CD4-positive, alpha-beta T cell (primary cell): ENCODE data around the gene NR2F1-AS1. TPM values are rescaled to one million over a fixed set of nuclear protein-coding genes. Genes with fewer than 3 reads are reported as not detected.

ENCODE experiments used
- ATAC-seq: fragments of 200-7000 bp; cut with Tn5 transposase; one replicate; pipeline ENCODE4 v1.10.0; 2022; ENCODE audit warnings: mild to moderate bottlenecking; ENCODE audit not compliant: poor library complexity
- CTCF ChIA-PET: fragments of 350-600 bp; sonication (Branson Sonifier 250); formaldehyde crosslinking; loops from one replicate; lab custom pipeline; 2021; ENCODE audit warnings: antibody characterized with exemption, inconsistent platforms; lab: Charles Lee
- POLR2A ChIA-PET: fragments of 350-600 bp; sonication (Branson Sonifier 250); formaldehyde crosslinking; loops from one replicate; lab custom pipeline; 2021; ENCODE audit warnings: antibody characterized with exemption, inconsistent platforms; lab: Charles Lee
- DNase-seq, 14 experiments: peaks; one replicate each; pipeline ENCODE4 v3.0.0-alpha.2; 2013 to 2020; ENCODE audit warnings: mixed read lengths in 2 of 14
- H3K27ac ChIP-seq, 2 donors: one replicate each; pipeline versions ENCODE4 v1.5.1 to v1.7.0; 2013; ENCODE audit warnings: low read length in 2 of 2, low read depth in 1 of 2, mild to moderate bottlenecking in 1 of 2
- H3K27me3 ChIP-seq, 2 experiments: 1 replicate in 1 of 2; 2 replicates in 1 of 2; pipeline versions ENCODE4 v1.6.1 to v1.7.0; 2013; ENCODE audit warnings: low read length in 2 of 2, control low read depth in 1 of 2, mild to moderate bottlenecking in 1 of 2, moderate library complexity in 1 of 2; ENCODE audit not compliant: insufficient read depth in 2 of 2, control insufficient read depth in 1 of 2
- H3K36me3 ChIP-seq: one replicate; pipeline ENCODE4 v1.6.1; 2013; ENCODE audit warnings: low read length, control low read depth; ENCODE audit not compliant: insufficient read depth
- H3K4me1 ChIP-seq: one replicate; pipeline ENCODE4 v1.6.1; 2013; ENCODE audit warnings: low read length, control low read depth; ENCODE audit not compliant: insufficient read depth
- H3K4me3 ChIP-seq: one replicate; pipeline ENCODE4 v1.5.1; 2013; ENCODE audit warnings: mild to moderate bottlenecking, low read length, moderate library complexity
- H3K9me3 ChIP-seq, 2 experiments: 1 replicate in 1 of 2; 2 replicates in 1 of 2; pipeline versions ENCODE4 v1.6.1 to v1.7.0; 2013; ENCODE audit warnings: low read length in 2 of 2, mild to moderate bottlenecking in 2 of 2, control low read depth in 1 of 2, moderate library complexity in 1 of 2; ENCODE audit not compliant: control insufficient read depth in 1 of 2, insufficient read depth in 1 of 2
- H3K27ac Mint-ChIP-seq: one replicate; pipeline ENCODE4 v1.8.0; 2020; ENCODE audit warnings: mixed read lengths
- H3K27me3 Mint-ChIP-seq: one replicate; pipeline ENCODE4 v1.8.0; 2021; ENCODE audit warnings: mixed read lengths
- H3K36me3 Mint-ChIP-seq: one replicate; pipeline ENCODE4 v1.8.0; 2021; ENCODE audit warnings: low read depth, mixed read lengths
- H3K4me1 Mint-ChIP-seq: one replicate; pipeline ENCODE4 v1.8.0; 2021; ENCODE audit warnings: low read depth, mixed read lengths
- H3K4me3 Mint-ChIP-seq: one replicate; pipeline ENCODE4 v1.8.0; 2020; ENCODE audit warnings: mild to moderate bottlenecking, mixed read lengths
- H3K9me3 Mint-ChIP-seq: one replicate; pipeline ENCODE4 v1.8.0; 2020; ENCODE audit warnings: mixed read lengths
- intact Hi-C, 2 experiments: fragments of 100-400 bp; cut with DNase I in 1 of 2; cut with micrococcal nuclease in 1 of 2; formaldehyde crosslinking; loops; one replicate each; pipeline versions ENCODE4 v1.15.1 to v1.9.0; 2023 to 2025; cut with DNase I, micrococcal nuclease
- total RNA-seq, 174 experiments: library from RNA in 2 of 174; stranded (reverse) in 2 of 174; gene quantifications; one replicate each; pipeline ENCODE4 v1.2.3 and lab custom pipeline; 2021 to 2026
- TF ChIP-seq, protein P1 (sequence below): fragments of 200-600 bp; IDR thresholded peaks from one replicate; pipeline ENCODE4 v1.8.0; 2022; ENCODE audit warnings: antibody characterized with exemption, mild to moderate bottlenecking

The NR2F1-AS1 gene
- total RNA-seq, 2 experiments from 2014 or later = not detected

DNA sequence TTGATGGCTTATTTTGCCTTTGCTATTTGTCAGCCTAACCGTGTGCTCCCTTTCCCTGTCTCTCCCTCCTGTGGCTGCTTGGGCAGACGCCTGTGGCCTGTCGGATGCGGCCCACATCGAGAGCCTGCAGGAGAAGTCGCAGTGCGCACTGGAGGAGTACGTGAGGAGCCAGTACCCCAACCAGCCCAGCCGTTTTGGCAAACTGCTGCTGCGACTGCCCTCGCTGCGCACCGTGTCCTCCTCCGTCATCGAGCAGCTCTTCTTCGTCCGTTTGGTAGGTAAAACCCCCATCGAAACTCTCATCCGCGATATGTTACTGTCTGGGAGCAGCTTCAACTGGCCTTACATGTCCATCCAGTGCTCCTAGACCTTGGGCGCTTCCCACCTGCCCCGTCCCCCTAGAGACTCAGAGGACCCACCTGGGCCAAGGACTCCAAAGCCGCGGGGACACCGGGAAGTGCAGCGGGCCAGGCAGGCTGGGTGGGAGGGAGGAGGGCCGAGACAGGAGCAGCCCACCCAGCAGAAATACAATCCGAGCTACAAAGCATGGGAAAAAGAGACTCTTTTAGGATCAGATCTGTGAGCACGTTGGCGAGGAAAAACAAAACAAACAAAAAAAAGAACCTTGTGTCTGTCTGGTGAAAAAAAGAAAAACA, 12.6 kb upstream of the NR2F1-AS1 start:
- POLR2A ChIA-PET = interaction anchor here (1.1 kb wide), 1 partner anchor 10 kb away, joined by 3 read pairs; the partner anchor contains the start of gene NR2F1
- H3K4me1 Mint-ChIP-seq = peaks cover 14% of the 10 kb centered on the region

DNA sequence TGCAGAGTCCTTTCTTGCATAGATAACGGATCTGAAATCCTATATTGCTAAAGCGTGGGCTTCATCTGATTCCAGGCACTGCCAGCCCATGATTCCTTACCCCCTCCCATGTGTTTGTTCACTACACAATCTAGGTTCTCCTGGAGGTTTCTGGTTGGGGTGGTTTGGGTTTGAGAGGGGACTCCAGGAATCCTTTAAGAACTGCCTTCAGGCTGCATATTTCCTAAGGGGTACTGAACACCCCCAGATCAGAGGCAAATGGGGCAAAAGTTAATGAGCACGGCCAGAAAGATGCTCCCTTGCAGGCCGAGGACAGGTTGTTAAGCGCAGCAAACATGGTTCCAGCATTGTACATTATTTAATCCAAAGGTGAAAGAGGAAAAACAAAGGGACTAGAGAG, 11.9 kb upstream of the NR2F1-AS1 start:
- no peak overlapping the region for H3K27ac Mint-ChIP-seq
- Histone ChIP-seq H3K36me3 (no peaks in the 10 kb centered on the region), H3K9me3 (peaks cover 11 to 57% of the 10 kb centered on the region in 2 experiments), H3K4me1 (peaks cover 29% of the 10 kb centered on the region), H3K27ac (no peak overlapping the region), H3K4me3 (no peak overlapping the region), H3K27me3 (peaks cover 83 to 92% of the 10 kb centered on the region in 2 experiments)
- H3K4me3 Mint-ChIP-seq = no peak overlapping the region
- ChIA-PET POLR2A (interaction anchor here (1.1 kb wide), 1 partner anchor 10 kb away, joined by 3 read pairs; the partner anchor contains the start of gene NR2F1), CTCF (no interaction called here)
- H3K27me3 Mint-ChIP-seq = peaks cover 98% of the 10 kb centered on the region
- TF ChIP-seq, protein P1, sequence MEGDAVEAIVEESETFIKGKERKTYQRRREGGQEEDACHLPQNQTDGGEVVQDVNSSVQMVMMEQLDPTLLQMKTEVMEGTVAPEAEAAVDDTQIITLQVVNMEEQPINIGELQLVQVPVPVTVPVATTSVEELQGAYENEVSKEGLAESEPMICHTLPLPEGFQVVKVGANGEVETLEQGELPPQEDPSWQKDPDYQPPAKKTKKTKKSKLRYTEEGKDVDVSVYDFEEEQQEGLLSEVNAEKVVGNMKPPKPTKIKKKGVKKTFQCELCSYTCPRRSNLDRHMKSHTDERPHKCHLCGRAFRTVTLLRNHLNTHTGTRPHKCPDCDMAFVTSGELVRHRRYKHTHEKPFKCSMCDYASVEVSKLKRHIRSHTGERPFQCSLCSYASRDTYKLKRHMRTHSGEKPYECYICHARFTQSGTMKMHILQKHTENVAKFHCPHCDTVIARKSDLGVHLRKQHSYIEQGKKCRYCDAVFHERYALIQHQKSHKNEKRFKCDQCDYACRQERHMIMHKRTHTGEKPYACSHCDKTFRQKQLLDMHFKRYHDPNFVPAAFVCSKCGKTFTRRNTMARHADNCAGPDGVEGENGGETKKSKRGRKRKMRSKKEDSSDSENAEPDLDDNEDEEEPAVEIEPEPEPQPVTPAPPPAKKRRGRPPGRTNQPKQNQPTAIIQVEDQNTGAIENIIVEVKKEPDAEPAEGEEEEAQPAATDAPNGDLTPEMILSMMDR = no peak
- DNase-seq = no peak
- H3K4me1 Mint-ChIP-seq = peaks cover 17% of the 10 kb centered on the region
- H3K36me3 Mint-ChIP-seq = no peaks in the 10 kb centered on the region
- intact Hi-C loops = loop anchor here in 1 of 2 experiments (10.0 kb wide), 1 partner anchor 1022 kb away; the partner anchor contains the start of genes KIAA0825 and SLF1
- no peak for ATAC-seq
- peaks cover 3% of the 10 kb centered on the region for H3K9me3 Mint-ChIP-seq

More for the DNA sequence above, 12.6 kb upstream of the NR2F1-AS1 start:
- CTCF ChIA-PET = no interaction called here
- Histone ChIP-seq H3K4me3 (no peak overlapping the region), H3K27me3 (peaks cover 86 to 95% of the 10 kb centered on the region in 2 experiments), H3K36me3 (no peaks in the 10 kb centered on the region), H3K4me1 (peaks cover 28% of the 10 kb centered on the region), H3K9me3 (peaks cover 12 to 56% of the 10 kb centered on the region in 2 experiments), H3K27ac (no peak overlapping the region)
- TF ChIP-seq, protein P1 = no peak
- DNase-seq = no peak
- Mint-ChIP-seq H3K9me3 (peaks cover 3% of the 10 kb centered on the region), H3K27me3 (peaks cover 97% of the 10 kb centered on the region), H3K36me3 (no peaks in the 10 kb centered on the region), H3K27ac (no peak overlapping the region), H3K4me3 (no peak overlapping the region)
- intact Hi-C loops = loop anchor here in 1 of 2 experiments (10.0 kb wide), 1 partner anchor 1021 kb away; the partner anchor contains the start of genes KIAA0825 and SLF1
- ATAC-seq = no peak

DNA sequence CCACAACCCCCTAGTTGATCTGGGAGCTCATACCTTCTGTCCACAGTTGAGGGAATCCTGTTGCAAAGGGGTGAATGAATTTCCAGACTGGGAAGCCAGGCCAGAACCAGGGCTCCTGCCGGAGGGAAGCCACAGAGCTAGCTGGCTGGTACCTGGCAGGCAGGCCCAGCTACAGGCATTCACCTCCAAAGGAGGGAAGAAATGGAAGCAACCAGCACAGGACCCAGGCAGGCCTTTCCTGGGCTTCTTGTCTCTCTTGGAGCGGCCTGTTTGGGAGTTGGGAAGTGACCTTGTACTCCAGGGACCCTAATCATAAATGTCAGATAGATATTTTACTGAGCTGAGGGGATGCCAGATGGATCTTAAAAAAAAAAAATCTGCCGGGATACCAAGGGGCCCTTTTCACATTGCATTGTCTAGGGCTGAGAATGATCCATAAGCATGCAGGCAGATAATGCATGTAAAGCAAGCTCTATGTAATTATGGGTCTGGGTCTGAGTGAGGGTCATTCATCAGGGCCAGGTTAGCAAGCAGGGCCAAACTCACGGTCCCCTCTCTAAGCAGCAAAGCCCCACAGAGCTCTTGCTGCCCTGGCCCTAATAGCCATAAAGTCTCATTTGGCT, 10.4 kb upstream of the NR2F1-AS1 start:
- DNase-seq = no peak
- peaks cover 26% of the 10 kb centered on the region for H3K4me1 ChIP-seq
- Mint-ChIP-seq H3K27ac (no peak overlapping the region), H3K36me3 (no peaks in the 10 kb centered on the region), H3K27me3 (peaks cover 98% of the 10 kb centered on the region), H3K4me3 (no peak overlapping the region), H3K4me1 (peaks cover 21% of the 10 kb centered on the region), H3K9me3 (peaks cover 3% of the 10 kb centered on the region)
- peaks cover 79 to 92% of the 10 kb centered on the region in 2 experiments for H3K27me3 ChIP-seq
- H3K27ac ChIP-seq = no peak overlapping the region
- peaks cover 7 to 50% of the 10 kb centered on the region in 2 experiments for H3K9me3 ChIP-seq
- ChIA-PET CTCF (no interaction called here), POLR2A (no interaction called here)
- no peak for ATAC-seq
- no peak overlapping the region for H3K4me3 ChIP-seq
- intact Hi-C loops = loop anchor here in 1 of 2 experiments (10.0 kb wide), 1 partner anchor 1023 kb away; the partner anchor contains the start of genes KIAA0825 and SLF1
- TF ChIP-seq, protein P1 = no peak
- no peaks in the 10 kb centered on the region for H3K36me3 ChIP-seq
